CD1c-positive myeloid dendritic cell (primary cell): ENCODE data around the gene WNT1.

Source experiments
- DNase-seq: peaks from one replicate; pipeline ENCODE4 v3.0.0-alpha.2; 2016; ENCODE audit errors: extremely low spot score

The WNT1 gene

GRCh38 chr12:48980953-48981756 is 3.0 kb downstream of the WNT1 start:
- peak; percentile 80 for DNase-seq

DNA sequence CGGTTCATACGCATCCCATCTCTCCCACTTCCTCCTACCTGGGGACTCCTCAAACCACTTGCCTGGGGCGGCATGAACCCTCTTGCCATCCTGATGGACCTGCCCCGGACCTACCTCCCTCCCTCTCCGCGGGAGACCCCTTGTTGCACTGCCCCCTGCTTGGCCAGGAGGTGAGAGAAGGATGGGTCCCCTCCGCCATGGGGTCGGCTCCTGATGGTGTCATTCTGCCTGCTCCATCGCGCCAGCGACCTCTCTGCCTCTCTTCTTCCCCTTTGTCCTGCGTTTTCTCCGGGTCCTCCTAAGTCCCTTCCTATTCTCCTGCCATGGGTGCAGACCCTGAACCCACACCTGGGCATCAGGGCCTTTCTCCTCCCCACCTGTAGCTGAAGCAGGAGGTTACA is 3.6 kb downstream of the WNT1 start:
- DNase-seq, result no peak

DNA sequence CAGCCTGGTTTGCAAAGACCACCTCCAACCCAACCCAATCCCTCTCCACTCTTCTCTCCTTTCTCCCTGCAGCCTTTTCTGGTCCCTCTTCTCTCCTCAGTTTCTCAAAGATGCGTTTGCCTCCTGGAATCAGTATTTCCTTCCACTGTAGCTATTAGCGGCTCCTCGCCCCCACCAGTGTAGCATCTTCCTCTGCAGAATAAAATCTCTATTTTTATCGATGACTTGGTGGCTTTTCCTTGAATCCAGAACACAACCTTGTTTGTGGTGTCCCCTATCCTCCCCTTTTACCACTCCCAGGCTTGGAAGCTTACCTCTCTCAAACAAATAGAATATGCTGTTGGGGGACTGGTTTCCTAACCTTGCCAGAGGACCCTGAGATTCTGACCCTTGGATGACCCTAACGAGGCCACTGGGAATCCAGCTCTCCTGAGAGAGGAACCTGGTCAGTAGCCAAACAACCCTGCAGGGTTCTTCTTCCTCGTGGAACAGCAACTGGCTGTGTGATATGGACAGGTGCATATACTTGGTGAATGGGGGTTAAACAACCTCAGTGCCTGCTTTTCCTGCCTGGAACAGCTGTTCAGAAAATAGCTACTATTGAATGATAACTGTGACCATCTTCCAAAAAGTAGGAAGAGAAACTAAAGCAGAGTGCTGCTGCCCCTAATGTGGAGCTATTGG is 4.4 kb downstream of the WNT1 start:
- DNase-seq, result no peak

DNA sequence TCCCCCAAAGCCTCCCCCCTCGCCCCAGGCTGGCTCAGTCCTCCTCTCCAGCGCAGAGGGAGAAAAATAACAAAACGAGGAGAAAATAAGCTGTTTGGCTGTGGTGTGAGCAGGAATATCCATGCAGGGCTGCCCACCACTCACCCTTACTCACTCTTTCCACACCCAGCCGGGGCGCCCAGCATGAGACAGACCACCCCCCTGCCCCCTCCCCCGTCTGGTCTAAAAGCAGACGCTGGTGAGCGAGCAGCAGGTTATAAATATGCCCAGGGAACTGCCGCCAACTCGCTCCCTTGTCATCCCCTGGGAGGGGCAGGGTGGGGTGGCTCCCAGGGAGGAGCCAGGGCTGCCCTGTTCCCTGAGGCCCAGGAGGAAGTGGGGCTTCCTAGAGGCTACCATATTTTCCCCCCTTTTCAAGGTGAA is 7.4 kb downstream of the WNT1 start:
- DNase-seq, result no peak

DNA sequence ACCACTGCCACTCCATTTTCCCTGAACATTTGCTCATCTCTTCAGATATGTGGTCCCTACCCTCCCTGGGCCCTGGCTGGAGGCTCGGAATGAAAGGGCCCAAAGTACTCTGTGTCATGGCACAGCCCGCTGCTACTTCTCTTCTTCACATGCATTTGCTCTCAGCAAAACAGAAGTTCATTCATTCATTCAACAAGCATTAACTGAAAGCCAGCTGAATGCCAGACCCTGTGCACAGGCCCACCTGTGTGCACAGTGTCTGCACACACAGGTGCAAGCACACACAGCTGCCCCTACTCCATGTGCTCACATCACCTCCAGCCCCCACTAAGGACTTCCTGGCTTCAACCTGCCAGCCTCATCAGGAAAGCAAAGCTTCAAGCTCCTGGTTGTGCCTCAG is 7.8 kb downstream of the WNT1 start:
- no peak for DNase-seq

GRCh38 chr12:48986720-48987291 is 8.7 kb downstream of the WNT1 start:
- no peak for DNase-seq

DNA sequence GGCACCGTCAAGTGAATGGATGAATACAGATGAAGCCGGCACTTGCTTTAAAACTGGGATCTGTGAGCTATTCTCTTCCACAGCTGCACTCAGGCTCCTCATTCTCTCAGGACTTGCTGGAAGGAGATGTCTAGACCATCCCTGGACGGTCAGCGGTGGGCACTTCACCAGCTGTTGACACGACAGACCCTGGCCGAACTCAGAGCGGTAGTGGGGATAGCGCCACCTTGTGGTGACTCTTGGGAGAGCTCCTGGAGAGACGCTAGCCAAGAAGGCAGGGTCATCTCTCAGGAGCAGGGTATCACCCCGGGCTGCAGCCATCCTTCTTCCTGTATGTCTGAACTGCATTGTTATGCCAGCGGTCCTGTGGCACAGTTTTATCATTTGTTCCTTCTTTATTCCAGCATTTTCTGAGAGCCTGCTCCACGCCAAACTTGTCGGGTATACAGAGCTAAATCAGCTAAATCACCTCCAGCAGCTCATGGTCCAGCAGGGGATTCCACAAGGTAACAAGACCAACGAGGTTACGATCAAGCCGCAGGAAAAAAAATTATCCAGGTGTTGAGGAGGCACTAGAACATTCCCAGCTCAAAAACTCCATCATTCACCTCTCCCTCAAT is 10.0 kb downstream of the WNT1 start:
- peak; percentile 82 for DNase-seq

GRCh38 chr12:48990552-48990951 is 12.4 kb downstream of the WNT1 start:
- DNase-seq, result no peak

- DNase-seq, result no peak
Measured at GRCh38 chr12:48991247-48992050, 13.3 kb downstream of the WNT1 start.

DNA sequence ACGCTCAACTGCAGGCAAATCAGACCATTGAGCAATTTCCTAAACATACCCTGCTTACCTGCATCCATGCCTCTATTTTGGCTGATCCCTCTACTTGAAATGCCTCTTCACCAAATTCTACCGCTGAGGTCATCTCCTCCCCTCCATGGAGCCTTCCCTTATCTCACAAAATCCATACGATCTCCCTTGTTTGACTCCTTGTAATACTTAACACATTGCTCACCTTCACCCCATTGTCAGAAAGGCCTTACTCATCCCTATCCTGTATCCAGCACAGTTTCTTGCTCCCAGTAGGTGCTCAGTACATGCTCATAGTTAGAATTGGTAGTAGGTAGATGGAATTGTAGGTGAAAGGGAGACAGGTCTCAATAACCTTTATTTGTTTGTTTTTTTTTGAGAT is 15.7 kb downstream of the WNT1 start:
- no peak for DNase-seq

GRCh38 chr12:48994224-48995085 is 16.3 kb downstream of the WNT1 start:
- no peak for DNase-seq

- peak; percentile 71 for DNase-seq
Measured at GRCh38 chr12:48995086-48995879, 17.2 kb downstream of the WNT1 start.

DNA sequence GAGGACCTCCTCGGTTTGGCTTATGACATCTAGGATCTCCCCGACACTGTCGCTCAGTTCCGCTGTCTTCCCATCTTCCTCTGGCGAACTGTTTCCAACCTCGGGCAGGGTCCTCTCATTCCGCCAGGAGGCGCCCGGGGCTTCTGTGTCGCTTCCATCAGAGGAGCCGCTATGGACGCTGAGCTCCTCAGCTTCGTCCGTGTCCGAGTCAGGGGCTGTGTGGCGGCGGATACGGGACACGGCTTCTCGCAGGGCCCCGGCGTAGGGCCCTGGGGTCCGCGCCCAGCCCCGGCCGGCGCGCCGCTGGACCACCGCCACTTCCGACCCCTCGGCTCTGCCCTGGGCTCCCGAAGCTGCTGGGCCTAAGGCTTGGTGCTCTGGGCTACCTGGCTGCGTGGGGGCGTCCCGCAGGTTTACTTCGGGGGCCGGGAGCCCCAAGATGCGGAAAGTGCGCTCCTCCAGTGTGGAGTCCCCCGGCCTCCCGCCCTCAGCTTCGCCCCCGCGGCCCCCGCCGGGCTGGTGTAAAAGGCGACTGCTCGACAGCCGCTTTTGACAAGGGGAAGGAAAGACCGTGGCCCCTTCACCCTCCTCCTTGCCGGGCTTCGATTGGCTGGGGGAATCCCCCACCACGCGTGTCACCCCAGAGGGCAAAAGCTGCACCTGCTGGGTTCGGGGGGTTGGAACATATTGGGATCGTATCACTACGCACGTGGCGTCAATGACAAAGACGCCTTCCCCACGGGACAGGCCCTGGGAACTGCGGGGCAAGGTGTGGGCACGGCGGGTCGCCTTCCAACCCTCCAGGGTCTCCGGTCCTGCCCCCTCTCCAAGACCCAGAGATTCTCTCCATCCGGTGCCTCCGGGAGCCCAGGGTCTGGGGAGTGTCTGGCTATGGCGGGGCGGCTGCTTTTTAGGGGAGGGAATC is 18.9 kb downstream of the WNT1 start:
- DNase-seq, result peak; percentile 85

DNA sequence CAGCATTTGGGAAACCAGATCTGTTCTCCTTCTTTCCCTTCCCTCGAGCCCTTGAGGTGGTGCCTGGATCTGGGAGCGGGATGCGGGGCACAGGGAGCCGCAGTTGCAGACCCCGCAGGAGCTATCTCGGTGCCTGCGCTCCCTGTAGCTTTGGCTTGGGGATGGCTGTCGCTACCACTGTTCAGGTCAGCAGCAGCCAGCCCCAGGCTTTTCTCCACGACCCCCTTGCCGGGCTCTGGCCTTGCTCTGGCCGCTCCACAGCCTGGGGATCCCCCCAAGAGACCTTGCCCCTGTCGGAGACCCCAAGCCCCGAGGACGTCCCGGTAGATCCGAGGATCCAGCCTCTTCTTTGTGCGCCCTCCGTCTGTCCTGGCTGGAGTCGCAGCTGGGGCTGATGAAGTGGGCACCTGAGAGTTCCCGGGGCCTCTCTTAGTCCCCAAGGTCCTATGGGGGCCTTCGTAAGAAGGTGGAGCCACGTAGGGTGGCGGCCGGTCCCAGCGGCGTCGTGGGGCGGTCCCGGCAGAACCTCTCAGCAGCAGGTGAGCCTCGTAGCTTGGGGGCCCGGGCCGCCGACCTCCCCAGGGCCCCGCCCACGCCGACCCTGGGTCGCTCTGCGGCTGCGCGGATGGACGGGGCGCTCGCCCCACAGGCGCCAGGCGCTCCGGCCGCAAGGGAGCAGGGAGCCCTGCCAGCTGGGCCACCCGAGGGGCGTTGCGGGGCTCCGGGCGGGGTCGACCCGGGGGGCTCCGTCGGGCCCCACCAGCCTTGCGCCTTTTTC is 19.8 kb downstream of the WNT1 start:
- DNase-seq, result peak; percentile 32

DNA sequence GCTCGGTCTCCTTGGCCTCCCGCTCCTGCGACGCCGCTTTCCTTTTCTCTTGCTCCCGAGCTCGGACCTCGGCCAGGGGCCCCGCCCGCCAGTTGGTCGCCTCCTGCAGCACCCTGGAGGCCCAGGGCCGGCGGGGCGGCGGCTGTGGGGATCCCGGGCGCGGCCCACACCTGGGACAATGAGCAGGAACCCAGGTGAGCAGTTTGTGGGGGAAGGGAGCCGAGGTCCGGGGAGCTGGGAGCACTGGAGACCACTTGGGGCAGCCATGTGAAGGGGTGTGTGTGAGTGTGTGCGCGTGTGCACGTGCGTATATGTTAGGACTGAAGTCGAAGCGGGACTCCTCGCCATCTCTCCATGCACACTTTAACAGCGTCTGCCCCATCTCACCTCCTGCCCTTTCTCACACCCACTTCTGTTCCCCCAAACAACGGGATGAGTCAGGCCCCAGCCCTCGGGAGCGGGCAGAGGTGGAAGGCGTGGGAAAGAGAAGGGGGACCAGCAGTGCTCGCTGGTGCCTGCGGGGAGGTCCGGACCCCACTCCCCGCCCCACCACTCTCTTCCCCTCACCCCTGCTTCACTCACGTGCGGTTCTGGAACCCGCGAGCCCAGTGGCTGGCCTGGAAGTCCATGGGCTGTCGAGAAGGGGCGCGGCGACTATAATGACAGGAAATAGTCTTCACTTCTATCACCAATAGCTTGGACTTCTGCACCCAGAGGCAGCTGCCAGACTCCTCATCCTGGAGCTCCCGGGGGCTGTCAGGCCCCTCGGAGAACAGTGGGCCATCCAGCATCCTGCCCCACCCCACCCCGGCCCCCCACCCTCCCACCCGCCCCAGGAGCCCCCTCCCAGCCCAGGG is 20.6 kb downstream of the WNT1 start:
- DNase-seq, result peak; percentile 32

GRCh38 chr12:48999371-49000131 is 21.4 kb downstream of the WNT1 start, which contains the start of gene DDN:
DDN (minus strand) TSS chr12:48999375; CDS start chr12:48999287, 88 bp downstream.
- peak; percentile 55 for DNase-seq
